Tibial nerve (tissue), 4 donors: ENCODE measurements around the gene PEX11G.

Experiments used
- CTCF ChIP-seq, 5 experiments: fragments of 200-600 bp in 3 of 5; fragments of 450-650 bp in 2 of 5; sonication (generic) in 3 of 5; IDR thresholded peaks; one replicate each; pipeline ENCODE4 v1.5.1; 2016 to 2019; ENCODE audit warnings: antibody characterized with exemption in 5 of 5, mild to moderate bottlenecking in 3 of 5, moderate library complexity in 2 of 5
- EP300 ChIP-seq, 2 donors: sonication (generic); formaldehyde crosslinking; IDR thresholded peaks; one replicate each; pipeline ENCODE4 v1.6.1; 2017; ENCODE audit warnings: antibody characterized with exemption in 2 of 2, mild to moderate bottlenecking in 1 of 2

- TF ChIP-seq EP300 (IDR thresholded peaks at IDR 0.05) (no peak), CTCF (IDR thresholded peaks at IDR 0.05) (no peak)
These were observed 41.2 kb downstream of the PEX11G start for GRCh38 chr19:7447648-7448047.
